Naive thymus-derived CD4-positive, alpha-beta T cell (primary cell): ENCODE data around the gene ANKHD1. TPM values are rescaled to one million over a fixed set of nuclear protein-coding genes. Genes with fewer than 3 reads are reported as not detected.
"Not testable (repeated sequence)": the region's sequence is repeated elsewhere in the genome, so short reads cannot be mapped to it uniquely, and the experiment has no call there.

Experiments
- ATAC-seq: fragments of 150-1000 bp; cut with Tn5 transposase; 2 replicates; pipeline ENCODE4 v1.10.0; 2021; ENCODE audit warnings: mild to moderate bottlenecking, moderate library complexity
- CTCF ChIA-PET: fragments of 350-600 bp; sonication (Branson Sonifier 250); formaldehyde crosslinking; loops from one replicate; lab custom pipeline; 2021; ENCODE audit warnings: antibody characterized with exemption; lab: Charles Lee
- POLR2A ChIA-PET: fragments of 350-600 bp; sonication (Branson Sonifier 250); formaldehyde crosslinking; loops from one replicate; lab custom pipeline; 2021; ENCODE audit warnings: antibody characterized with exemption, inconsistent platforms; lab: Charles Lee
- DNase-seq, 9 donors: peaks; one replicate each; pipeline versions ENCODE4 v3.0.0 to v3.0.0-alpha.2; 2020 to 2022; ENCODE audit warnings: mixed read lengths in 1 of 9
- H3K27ac ChIP-seq: one replicate; pipeline ENCODE4 v1.7.0; 2013; ENCODE audit warnings: mild to moderate bottlenecking, low read depth, low read length, moderate library complexity
- H3K27me3 ChIP-seq, 2 donors: one replicate each; pipeline ENCODE4 v1.7.0; 2013; ENCODE audit warnings: low read length in 2 of 2, mild to moderate bottlenecking in 2 of 2, moderate library complexity in 2 of 2; ENCODE audit not compliant: control insufficient read depth in 2 of 2, insufficient read depth in 2 of 2
- H3K36me3 ChIP-seq, 3 experiments: 1 replicate in 2 of 3; 2 replicates in 1 of 3; pipeline ENCODE4 v1.7.0; 2013; ENCODE audit warnings: low read length in 3 of 3, mild to moderate bottlenecking in 3 of 3, moderate library complexity in 1 of 3; ENCODE audit not compliant: insufficient read depth in 3 of 3, control insufficient read depth in 2 of 3
- H3K4me1 ChIP-seq, 2 donors: one replicate each; pipeline ENCODE4 v1.7.0; 2013; ENCODE audit warnings: low read length in 2 of 2, mild to moderate bottlenecking in 2 of 2, moderate library complexity in 1 of 2; ENCODE audit not compliant: control insufficient read depth in 2 of 2, insufficient read depth in 2 of 2
- H3K4me3 ChIP-seq: 2 replicates; pipeline ENCODE4 v1.7.0; 2013; ENCODE audit warnings: mild to moderate bottlenecking, low read length
- H3K9me3 ChIP-seq, 3 experiments: 1 replicate in 2 of 3; 2 replicates in 1 of 3; pipeline ENCODE4 v1.7.0; 2013; ENCODE audit warnings: low read length in 3 of 3; ENCODE audit not compliant: control insufficient read depth in 2 of 3
- H3K27ac Mint-ChIP-seq, 9 donors: one replicate each; pipeline ENCODE4 v1.8.0; 2020 to 2022; ENCODE audit warnings: mixed read lengths in 9 of 9, mild to moderate bottlenecking in 8 of 9, moderate library complexity in 5 of 9, inconsistent platforms in 2 of 9
- H3K27me3 Mint-ChIP-seq, 5 donors: one replicate each; pipeline ENCODE4 v1.8.0; 2021 to 2022; ENCODE audit warnings: mixed read lengths in 5 of 5, mild to moderate bottlenecking in 1 of 5
- H3K36me3 Mint-ChIP-seq, 5 donors: one replicate each; pipeline ENCODE4 v1.8.0; 2020 to 2022; ENCODE audit warnings: mixed read lengths in 5 of 5, mild to moderate bottlenecking in 3 of 5, inconsistent platforms in 1 of 5
- H3K4me1 Mint-ChIP-seq, 7 donors: one replicate each; pipeline ENCODE4 v1.8.0; 2020 to 2022; ENCODE audit warnings: mixed read lengths in 7 of 7, mild to moderate bottlenecking in 3 of 7, inconsistent platforms in 1 of 7
- H3K4me3 Mint-ChIP-seq, 10 donors: one replicate each; pipeline ENCODE4 v1.8.0; 2020 to 2022; ENCODE audit warnings: mild to moderate bottlenecking in 10 of 10, mixed read lengths in 10 of 10, moderate library complexity in 6 of 10, inconsistent platforms in 2 of 10
- H3K9me3 Mint-ChIP-seq, 11 donors: one replicate each; pipeline ENCODE4 v1.8.0; 2020 to 2022; ENCODE audit warnings: mixed read lengths in 11 of 11, mild to moderate bottlenecking in 4 of 11, inconsistent platforms in 1 of 11, moderate library complexity in 1 of 11
- intact Hi-C, 2 donors: fragments of 100-400 bp; cut with micrococcal nuclease; formaldehyde crosslinking; loops; one replicate each; pipeline ENCODE4 v1.15.1; 2023
- polyA plus RNA-seq, 2 donors: library from polyadenylated mRNA; unstranded; fragments of 300-500 nt; fragmentation: Illumina TruSeq; gene quantifications; one replicate each; pipeline ENCODE4 v1.2.3, GENCODE V29; 2021
- total RNA-seq, 6 experiments: library from RNA in 5 of 6; stranded (reverse) in 5 of 6; gene quantifications; 1 replicate in 5 of 6; 2 replicates in 1 of 6; pipeline ENCODE4 v1.2.3 and lab custom pipeline; 2021 to 2026

The ANKHD1 gene
- total and polyA plus RNA-seq, 7 experiments from 2014 or later, result 63.1 to 240 (median 203) TPM

DNA sequence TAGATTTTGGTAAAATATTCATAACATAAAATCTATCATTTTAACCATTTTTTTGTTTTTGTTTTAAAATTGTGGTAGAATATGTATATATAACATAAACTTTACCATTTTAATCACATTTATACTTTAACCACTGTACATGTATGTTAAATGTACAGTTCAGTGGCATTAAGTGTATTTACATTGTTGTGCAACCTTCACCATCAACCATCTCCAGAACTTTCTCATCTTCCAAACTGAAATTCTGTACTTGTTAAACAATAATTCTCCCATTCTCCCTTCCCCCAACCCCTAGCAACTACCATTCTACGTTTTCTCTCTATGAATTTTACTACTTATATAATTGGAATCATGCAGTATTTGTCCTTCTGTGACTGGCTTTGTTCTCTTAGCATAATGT, 11.6 kb downstream of the ANKHD1 start:
- peaks cover 0 to 9% (median 8%) of the 10 kb centered on the region in 5 donors for H3K36me3 Mint-ChIP-seq
- no peaks in the 10 kb centered on the region for H3K27me3 ChIP-seq
- H3K4me1 ChIP-seq, result peaks cover 6 to 16% of the 10 kb centered on the region in 2 donors
- peak overlapping the region in 5 of 10 donors; percentile 15 to 52 (median 47) for H3K4me3 Mint-ChIP-seq
- peaks cover 0 to 2% (median 0%) of the 10 kb centered on the region in 11 donors for H3K9me3 Mint-ChIP-seq
- H3K27me3 Mint-ChIP-seq, result no peaks in the 10 kb centered on the region
- CTCF ChIA-PET, result no interaction called here
- no peaks in the 10 kb centered on the region for H3K36me3 ChIP-seq
- H3K27ac ChIP-seq, result no peak overlapping the region
- peak overlapping the region in 3 of 9 donors; percentile 33 to 68 (median 56) for H3K27ac Mint-ChIP-seq
- DNase-seq (no peak), ATAC-seq (no peak)
- H3K9me3 ChIP-seq, result no peaks in the 10 kb centered on the region
- no peak overlapping the region for H3K4me3 ChIP-seq
- intact Hi-C loops, result loop anchor here in 1 of 2 donors (5.0 kb wide), 1 partner anchor 129 kb away; no protein-coding TSS in a partner anchor
- POLR2A ChIA-PET, result no interaction called here
- peaks cover 22 to 67% (median 48%) of the 10 kb centered on the region in 7 donors for H3K4me1 Mint-ChIP-seq

DNA sequence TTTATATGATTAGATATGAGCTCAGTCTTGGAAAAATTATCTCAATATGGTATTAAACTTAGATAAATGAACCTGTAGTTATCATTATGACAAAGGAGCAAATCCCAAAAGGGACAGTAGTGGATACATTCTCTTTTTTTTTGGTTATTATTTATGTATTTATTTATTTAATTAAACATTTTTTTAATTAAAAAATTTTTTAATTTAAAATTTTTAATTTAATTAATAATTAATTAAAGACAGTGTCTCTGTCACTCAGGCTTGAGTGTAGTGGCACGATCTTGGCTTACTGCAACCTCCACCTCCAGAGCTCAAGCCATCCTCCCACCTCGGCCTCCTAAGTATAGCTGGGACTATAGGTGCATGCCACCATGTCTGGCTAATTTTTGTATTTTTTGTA, 15.6 kb downstream of the ANKHD1 start:
- H3K27me3 ChIP-seq, result no peaks in the 10 kb centered on the region
- H3K27ac Mint-ChIP-seq, result peak overlapping the region in 1 of 9 donors; percentile 9
- POLR2A ChIA-PET, result no interaction called here
- H3K36me3 ChIP-seq, result no peaks in the 10 kb centered on the region
- H3K4me3 ChIP-seq, result no peak overlapping the region
- CTCF ChIA-PET, result interaction anchor here (0.6 kb wide), 1 partner anchor 11 kb away, joined by 4 read pairs; no protein-coding TSS in a partner anchor
- peaks cover 0 to 2% (median 0%) of the 10 kb centered on the region in 11 donors for H3K9me3 Mint-ChIP-seq
- no peaks in the 10 kb centered on the region for H3K27me3 Mint-ChIP-seq
- DNase-seq, result no peak
- no peak for ATAC-seq
- intact Hi-C loops, result no loop called here
- H3K27ac ChIP-seq, result no peak overlapping the region
- no peaks in the 10 kb centered on the region for H3K9me3 ChIP-seq
- H3K4me1 Mint-ChIP-seq, result peaks cover 34 to 79% (median 65%) of the 10 kb centered on the region in 7 donors
- H3K4me1 ChIP-seq, result peaks cover 10 to 20% of the 10 kb centered on the region in 2 donors
- H3K36me3 Mint-ChIP-seq, result peaks cover 0 to 31% (median 15%) of the 10 kb centered on the region in 5 donors
- peak overlapping the region in 2 of 10 donors; percentile 32 to 45 for H3K4me3 Mint-ChIP-seq

DNA sequence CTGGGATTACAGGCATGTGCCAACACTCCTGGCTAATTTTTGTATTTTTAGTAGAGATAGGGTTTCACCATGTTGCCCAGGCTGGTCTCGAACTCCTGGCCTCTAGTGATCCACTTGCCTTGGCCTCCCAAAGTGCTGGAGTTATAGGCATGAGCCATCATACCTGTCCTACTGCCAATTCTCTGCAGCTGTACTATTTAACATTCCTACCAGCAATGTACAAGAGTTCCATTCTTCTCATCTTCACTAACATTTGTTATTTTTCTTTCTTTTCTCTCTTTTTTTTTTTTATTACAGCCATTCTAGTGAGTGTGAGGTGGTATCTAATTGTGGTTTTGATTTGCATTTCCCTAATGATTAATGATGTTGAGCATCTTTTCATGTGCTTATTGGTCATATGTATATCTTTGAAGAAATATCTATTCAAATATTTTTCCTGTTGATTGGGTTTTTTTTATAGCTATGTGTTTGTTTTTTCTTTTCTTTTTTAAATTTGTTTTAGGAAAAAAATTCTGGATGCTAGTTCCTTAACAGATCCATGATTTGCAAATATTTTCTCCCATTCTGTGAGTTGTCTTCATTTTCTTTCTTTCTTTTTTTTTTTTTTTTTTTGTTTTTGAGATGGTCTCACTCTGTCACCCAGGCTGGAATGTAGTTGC, 17.4 kb downstream of the ANKHD1 start:
- no peak overlapping the region for H3K27ac ChIP-seq
- Mint-ChIP-seq H3K9me3 (peaks cover 0 to 2% (median 0%) of the 10 kb centered on the region in 11 donors), H3K4me3 (peak overlapping the region in 9 of 10 donors; percentile 12 to 69 (median 40)), H3K27ac (peak overlapping the region in 1 of 9 donors; percentile 61), H3K27me3 (no peaks in the 10 kb centered on the region), H3K36me3 (peaks cover 0 to 31% (median 20%) of the 10 kb centered on the region in 5 donors), H3K4me1 (peaks cover 36 to 75% (median 65%) of the 10 kb centered on the region in 7 donors)
- intact Hi-C loops, result no loop called here
- peaks cover 17 to 18% of the 10 kb centered on the region in 2 donors for H3K4me1 ChIP-seq
- no peaks in the 10 kb centered on the region for H3K27me3 ChIP-seq
- no peak for ATAC-seq
- DNase-seq, result no peak
- CTCF ChIA-PET, result no interaction called here
- H3K9me3 ChIP-seq, result no peaks in the 10 kb centered on the region
- POLR2A ChIA-PET, result no interaction called here
- H3K36me3 ChIP-seq, result no peaks in the 10 kb centered on the region
- H3K4me3 ChIP-seq, result no peak overlapping the region

GRCh38 chr5:140420226-140420570, 18.6 kb downstream of the ANKHD1 start:
- peak overlapping the region in 5 of 9 donors; percentile 1 to 43 (median 38) for H3K27ac Mint-ChIP-seq
- ATAC-seq (no peak), DNase-seq (no peak)
- Histone ChIP-seq H3K36me3 (no peaks in the 10 kb centered on the region), H3K27me3 (no peaks in the 10 kb centered on the region), H3K4me3 (no peak overlapping the region), H3K4me1 (peaks cover 17% of the 10 kb centered on the region in 2 donors), H3K9me3 (no peaks in the 10 kb centered on the region), H3K27ac (no peak overlapping the region)
- H3K4me1 Mint-ChIP-seq, result peaks cover 36 to 80% (median 73%) of the 10 kb centered on the region in 7 donors
- peak overlapping the region in 9 of 10 donors; percentile 29 to 66 (median 51) for H3K4me3 Mint-ChIP-seq
- CTCF ChIA-PET, result no interaction called here
- H3K9me3 Mint-ChIP-seq, result peaks cover 0 to 2% (median 0%) of the 10 kb centered on the region in 11 donors
- H3K36me3 Mint-ChIP-seq, result peaks cover 0 to 27% (median 18%) of the 10 kb centered on the region in 5 donors
- H3K27me3 Mint-ChIP-seq, result no peaks in the 10 kb centered on the region
- intact Hi-C loops, result no loop called here
- POLR2A ChIA-PET, result no interaction called here

DNA sequence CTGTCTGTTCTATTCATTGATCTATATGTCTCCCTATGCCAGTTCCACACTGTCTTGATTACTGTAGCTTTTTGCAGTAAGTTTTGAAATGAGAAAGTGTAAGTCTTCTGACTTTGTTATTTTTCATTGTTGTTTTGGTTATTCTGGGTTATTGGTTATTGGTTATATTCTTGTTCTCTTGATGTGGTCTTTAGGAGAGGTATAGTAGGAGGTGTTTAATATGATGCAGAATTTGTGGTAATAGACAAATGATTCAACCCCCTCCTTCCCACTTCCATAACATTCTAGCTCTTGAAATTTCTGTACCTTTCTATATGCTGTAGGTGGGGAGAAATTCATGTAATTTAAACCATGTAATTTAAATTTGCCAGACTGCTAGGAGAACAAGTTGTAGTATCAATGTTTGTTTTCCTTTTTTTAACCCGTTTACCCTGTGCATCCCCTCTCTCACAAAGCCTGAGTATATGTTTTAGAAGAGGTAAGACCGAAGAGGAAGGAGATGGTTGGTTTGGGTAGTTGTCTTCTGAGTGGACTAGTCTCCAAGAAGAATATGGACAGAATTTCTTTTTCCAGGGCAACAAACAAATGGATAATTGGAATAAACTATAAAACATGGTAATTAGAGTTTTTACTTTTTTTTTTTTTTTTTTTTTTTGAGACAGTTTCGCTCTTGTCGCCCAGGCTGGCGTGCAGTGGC, 19.2 kb downstream of the ANKHD1 start:
- Histone ChIP-seq H3K4me3 (no peak overlapping the region), H3K4me1 (peaks cover 19 to 20% of the 10 kb centered on the region in 2 donors), H3K36me3 (no peaks in the 10 kb centered on the region), H3K27ac (no peak overlapping the region), H3K9me3 (no peaks in the 10 kb centered on the region), H3K27me3 (no peaks in the 10 kb centered on the region)
- intact Hi-C loops, result no loop called here
- peaks cover 0 to 3% (median 0%) of the 10 kb centered on the region in 11 donors for H3K9me3 Mint-ChIP-seq
- H3K27me3 Mint-ChIP-seq, result no peaks in the 10 kb centered on the region
- DNase-seq, result no peak
- H3K4me1 Mint-ChIP-seq, result peaks cover 36 to 85% (median 78%) of the 10 kb centered on the region in 7 donors
- H3K4me3 Mint-ChIP-seq, result peak overlapping the region in 8 of 10 donors; percentile 23 to 66 (median 42)
- peaks cover 0 to 29% (median 19%) of the 10 kb centered on the region in 5 donors for H3K36me3 Mint-ChIP-seq
- ChIA-PET POLR2A (no interaction called here), CTCF (no interaction called here)
- no peak for ATAC-seq
- H3K27ac Mint-ChIP-seq, result peak overlapping the region in 4 of 9 donors; percentile 1 to 42 (median 22)

DNA sequence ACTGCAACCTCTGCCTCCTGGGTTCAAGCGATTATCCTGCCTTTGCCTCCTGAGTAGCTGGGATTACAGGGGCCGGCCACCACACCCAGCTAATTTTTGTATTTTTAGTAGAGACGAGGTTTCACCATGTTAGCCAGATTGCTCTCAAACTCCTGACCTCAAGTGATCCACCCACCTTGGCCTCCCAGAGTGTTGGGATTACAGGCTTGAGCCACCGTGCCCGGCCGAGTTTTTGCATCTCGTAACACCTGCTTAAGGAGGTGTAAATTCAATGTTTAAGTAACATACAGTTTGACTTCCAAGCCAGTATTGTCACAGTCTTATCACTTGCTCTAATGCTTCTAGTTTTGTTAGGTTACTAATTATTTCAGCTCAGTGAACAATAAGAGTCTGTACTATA, 19.7 kb downstream of the ANKHD1 start:
- POLR2A ChIA-PET, H3K4me3 ChIP-seq, H3K9me3 ChIP-seq, H3K27ac Mint-ChIP-seq, CTCF ChIA-PET, H3K9me3 Mint-ChIP-seq, intact Hi-C loops, H3K27ac ChIP-seq, H3K36me3 ChIP-seq, DNase-seq, H3K27me3 Mint-ChIP-seq, H3K27me3 ChIP-seq, ATAC-seq: not testable (repeated sequence)
- Mint-ChIP-seq H3K36me3 (peaks cover 0 to 27% (median 16%) of the 10 kb centered on the region in 5 donors), H3K4me3 (peak overlapping the region in 1 of 10 donors; percentile 47), H3K4me1 (peaks cover 30 to 82% (median 74%) of the 10 kb centered on the region in 7 donors)
- peaks cover 19 to 21% of the 10 kb centered on the region in 2 donors for H3K4me1 ChIP-seq
